ENCODE results near the gene CRTC3.
A peak's percentile ranks its signal among the peaks of the same experiment; 100 is the strongest.
"Not testable (repeated sequence)": the region's sequence is repeated elsewhere in the genome, so short reads cannot be mapped to it uniquely, and the experiment has no call there.

Gene CRTC3

GRCh38 chr15:90524018-90524803 is 5.5 kb upstream of the CRTC3 start:
- not testable (repeated sequence) for DNase-seq

GRCh38 chr15:90529011-90529370 is 732 bp upstream of the CRTC3 start:
- no peak for DNase-seq

- DNase-seq = no peak
Observed at GRCh38 chr15:90530250-90531051, 728 bp downstream of the CRTC3 start.

GRCh38 chr15:90531147-90531546 is 1.4 kb downstream of the CRTC3 start:
- DNase-seq = no peak

- no peak for DNase-seq
Observed at GRCh38 chr15:90535254-90535653, 5.5 kb downstream of the CRTC3 start.

GRCh38 chr15:90539789-90540188 is 10.1 kb downstream of the CRTC3 start:
- no peak for DNase-seq

GRCh38 chr15:90540768-90541167 is 11.0 kb downstream of the CRTC3 start:
- DNase-seq = no peak

- DNase-seq = no peak
Observed at GRCh38 chr15:90545095-90545494, 15.4 kb downstream of the CRTC3 start.

- no peak for DNase-seq
Observed at GRCh38 chr15:90547540-90547939, 17.8 kb downstream of the CRTC3 start.

GRCh38 chr15:90550919-90551318 is 21.2 kb downstream of the CRTC3 start:
- DNase-seq = peak; percentile 90 to 93

- DNase-seq = no peak
Observed at GRCh38 chr15:90552162-90552928, 22.6 kb downstream of the CRTC3 start.

- DNase-seq = no peak
Observed at GRCh38 chr15:90552929-90553211, 23.1 kb downstream of the CRTC3 start.

- DNase-seq = no peak
Observed at GRCh38 chr15:90553248-90553745, 23.6 kb downstream of the CRTC3 start.

GRCh38 chr15:90557186-90558084 is 27.7 kb downstream of the CRTC3 start:
- no peak for DNase-seq

GRCh38 chr15:90558171-90558573 is 28.4 kb downstream of the CRTC3 start:
- DNase-seq = no peak

- no peak for DNase-seq
Observed at GRCh38 chr15:90559119-90559518, 29.4 kb downstream of the CRTC3 start.

- DNase-seq = no peak
Observed at GRCh38 chr15:90560229-90560776, 30.6 kb downstream of the CRTC3 start.

- DNase-seq = no peak
Observed at GRCh38 chr15:90561344-90562244, 31.9 kb downstream of the CRTC3 start.

- DNase-seq = no peak
Observed at GRCh38 chr15:90562669-90563068, 32.9 kb downstream of the CRTC3 start.

- DNase-seq = no peak
Observed at GRCh38 chr15:90563463-90563862, 33.7 kb downstream of the CRTC3 start.

GRCh38 chr15:90564051-90564450 is 34.3 kb downstream of the CRTC3 start:
- DNase-seq = peak; percentile 66 to 70
